GM23338 (cell line): ENCODE data around the gene PDRG1. TPM values are rescaled to one million over a fixed set of nuclear protein-coding genes. Genes with fewer than 3 reads are reported as not detected.

ENCODE experiments used
- ATAC-seq: fragments of 200-7000 bp; cut with Tn5 transposase; 3 replicates; pipeline ENCODE4 v1.9.1; 2020
- DNase-seq: peaks from one replicate; pipeline ENCODE4 v3.0.0-alpha.2; 2015; ENCODE audit warnings: low spot score
- H2AFZ ChIP-seq: fragments of 200-600 bp; sonication (generic); 2 replicates; pipeline ENCODE4 v1.8.0; 2016; ENCODE audit warnings: antibody characterized with exemption, mild to moderate bottlenecking, moderate library complexity
- H3F3A ChIP-seq: fragments of 200-600 bp; sonication (generic); replicated peaks from 2 replicates; pipeline ENCODE4 v1.8.0; 2017; ENCODE audit warnings: antibody characterized with exemption, mixed run types, low read depth
- H3K27ac ChIP-seq: fragments of 200-600 bp; sonication (generic); 2 replicates; pipeline ENCODE4 v1.6.1; 2016; ENCODE audit warnings: low read depth
- H3K27me3 ChIP-seq: fragments of 200-600 bp; sonication (generic); 2 replicates; pipeline ENCODE4 v1.8.0; 2016; ENCODE audit warnings: mild to moderate bottlenecking, mixed run types, moderate library complexity; ENCODE audit not compliant: insufficient read depth
- H3K36me3 ChIP-seq: fragments of 200-600 bp; sonication (generic); 2 replicates; pipeline ENCODE4 v1.8.0; 2016; ENCODE audit warnings: mild to moderate bottlenecking; ENCODE audit not compliant: insufficient read depth
- H3K4me1 ChIP-seq: fragments of 200-600 bp; sonication (generic); 2 replicates; pipeline ENCODE4 v1.8.0; 2016; ENCODE audit warnings: mild to moderate bottlenecking, moderate library complexity; ENCODE audit not compliant: insufficient read depth
- H3K4me2 ChIP-seq: fragments of 200-600 bp; sonication (generic); 2 replicates; pipeline ENCODE4 v1.7.1; 2017; ENCODE audit warnings: mixed run types
- H3K4me3 ChIP-seq: fragments of 200-600 bp; sonication (generic); 2 replicates; pipeline ENCODE4 v1.6.1; 2016; ENCODE audit warnings: mixed run types
- H3K79me2 ChIP-seq: fragments of 200-600 bp; sonication (generic); replicated peaks from 2 replicates; pipeline ENCODE4 v1.8.0; 2017; ENCODE audit warnings: mild to moderate bottlenecking; ENCODE audit not compliant: insufficient read depth
- H3K9me2 ChIP-seq: fragments of 200-600 bp; sonication (generic); 2 replicates; pipeline ENCODE4 v1.8.0; 2017; ENCODE audit not compliant: insufficient read depth
- H4K20me1 ChIP-seq: fragments of 200-600 bp; sonication (generic); replicated peaks from 2 replicates; pipeline ENCODE4 v1.8.0; 2017; ENCODE audit warnings: mild to moderate bottlenecking; ENCODE audit not compliant: insufficient read depth
- H3K27ac Mint-ChIP-seq: 2 replicates; pipeline ENCODE4 v1.8.0; 2020; ENCODE audit warnings: inconsistent platforms, mild to moderate bottlenecking, moderate library complexity, mixed read lengths
- H3K27me3 Mint-ChIP-seq: 3 replicates; pipeline ENCODE4 v1.8.0; 2022; ENCODE audit warnings: low read depth, mild to moderate bottlenecking, moderate library complexity, mixed read lengths, inconsistent platforms; ENCODE audit not compliant: insufficient read depth, poor library complexity
- H3K36me3 Mint-ChIP-seq: 3 replicates; pipeline ENCODE4 v1.8.0; 2021; ENCODE audit warnings: low read depth, mild to moderate bottlenecking, inconsistent platforms, moderate library complexity, mixed read lengths
- H3K4me1 Mint-ChIP-seq: 3 replicates; pipeline ENCODE4 v1.8.0; 2020; ENCODE audit warnings: mild to moderate bottlenecking, inconsistent platforms, mixed read lengths
- H3K4me3 Mint-ChIP-seq: 3 replicates; pipeline ENCODE4 v1.8.0; 2021; ENCODE audit warnings: moderate library complexity, mild to moderate bottlenecking, inconsistent platforms, mixed read lengths
- H3K9me3 Mint-ChIP-seq: 3 replicates; pipeline ENCODE4 v1.8.0; 2020; ENCODE audit warnings: moderate library complexity, mild to moderate bottlenecking, inconsistent platforms, mixed read lengths
- CREB1 ChIP-seq: fragments of 250-450 bp; sonication (Bioruptor Pico); IDR thresholded peaks from 2 replicates; pipeline ENCODE4 v1.5.0; 2020; ENCODE audit warnings: low read depth, mild to moderate bottlenecking, moderate library complexity
- CTCF ChIP-seq, 2 experiments: fragments of 200-600 bp in 1 of 2; sonication (generic) in 1 of 2; conservative IDR thresholded peaks; 2 replicates each; pipeline versions ENCODE4 v1.5.1 to v1.6.1; 2016 to 2017; ENCODE audit warnings: antibody characterized with exemption in 2 of 2, low read depth in 2 of 2, mild to moderate bottlenecking in 2 of 2, moderate library complexity in 1 of 2
- ETS1 ChIP-seq: IDR thresholded peaks from 2 replicates; pipeline ENCODE4 v1.6.1; 2016; ENCODE audit warnings: antibody characterized with exemption
- EZH2 ChIP-seq: fragments of 200-600 bp; sonication (generic); IDR thresholded peaks from one replicate; pipeline ENCODE4 v1.8.0; 2017; ENCODE audit warnings: antibody characterized with exemption, mild to moderate bottlenecking, low read depth; ENCODE audit not compliant: unreplicated experiment
- EZH2phosphoT487 ChIP-seq: fragments of 200-600 bp; sonication (generic); IDR thresholded peaks from one replicate; pipeline ENCODE4 v1.8.1; 2018; ENCODE audit warnings: antibody characterized with exemption; ENCODE audit not compliant: unreplicated experiment
- JUNB ChIP-seq: IDR thresholded peaks from one replicate; pipeline ENCODE4 v1.6.1; 2016; ENCODE audit warnings: antibody characterized with exemption; ENCODE audit not compliant: unreplicated experiment
- NANOG ChIP-seq: IDR thresholded peaks from 2 replicates; pipeline ENCODE4 v1.6.1; 2016; ENCODE audit warnings: antibody characterized with exemption, borderline replicate concordance
- POLR2AphosphoS5 ChIP-seq: IDR thresholded peaks from 2 replicates; pipeline ENCODE4 v1.6.1; 2016; ENCODE audit warnings: antibody characterized with exemption, low read depth
- REST ChIP-seq: IDR thresholded peaks from one replicate; pipeline ENCODE4 v1.6.1; 2018; ENCODE audit warnings: antibody characterized with exemption; ENCODE audit not compliant: unreplicated experiment
- STAT1 ChIP-seq: IDR thresholded peaks from one replicate; pipeline ENCODE4 v1.6.1; 2016; ENCODE audit warnings: antibody characterized with exemption; ENCODE audit not compliant: unreplicated experiment
- ZNF114 ChIP-seq: fragments of 250-450 bp; sonication (Bioruptor Pico); IDR thresholded peaks from 2 replicates; pipeline ENCODE4 v1.5.0; 2020; ENCODE audit warnings: mild to moderate bottlenecking, moderate library complexity
- ZNF331 ChIP-seq: fragments of 250-450 bp; sonication (Bioruptor Pico); IDR thresholded peaks from 2 replicates; pipeline ENCODE4 v1.5.0; 2020; ENCODE audit warnings: low read depth, mild to moderate bottlenecking, moderate library complexity
- ZNF462 ChIP-seq: fragments of 250-450 bp; sonication (Bioruptor Pico); IDR thresholded peaks from 2 replicates; pipeline ENCODE4 v1.5.0; 2020; ENCODE audit warnings: mild to moderate bottlenecking, moderate library complexity
- polyA plus RNA-seq: library from polyadenylated mRNA; unstranded; fragments of >200 nt; fragmentation: Nextera tagmentation; extraction: Ambion mirVana; gene quantifications from 2 replicates; pipeline ENCODE4 v1.2.1, GENCODE V29; 2016
- total RNA-seq: library from RNA; depleted of rRNA; stranded (reverse); fragments of >200 nt; shearing (Covaris generic); gene quantifications from 2 replicates; pipeline ENCODE4 v1.2.3, GENCODE V29; 2014

PDRG1 gene
- total and polyA plus RNA-seq, 2 experiments from 2014 or later, result 10.5 to 27.8 TPM

- H3F3A ChIP-seq, result peaks cover 3% of the 10 kb centered on the region; the same call in 1 of the 2 replicates
- Mint-ChIP-seq H3K36me3 (peaks cover 1% of the 10 kb centered on the region; the same call in 1 of the 3 replicates), H3K27me3 (peaks cover 3% of the 10 kb centered on the region), H3K4me3 (no peak overlapping the region), H3K4me1 (peaks cover 2% of the 10 kb centered on the region), H3K9me3 (peaks cover 17% of the 10 kb centered on the region; the same call in 2 of the 3 replicates), H3K27ac (no peak overlapping the region; the same call in 1 of the 2 replicates)
- no peak overlapping the region for H3K4me2 ChIP-seq
- no peaks in the 10 kb centered on the region for H3K9me2 ChIP-seq
- H3K27ac ChIP-seq, result no peak overlapping the region
- H3K27me3 ChIP-seq, result no peaks in the 10 kb centered on the region
- no peaks in the 10 kb centered on the region for H3K79me2 ChIP-seq
- H3K4me1 ChIP-seq, result peaks cover 2% of the 10 kb centered on the region; the same call in 1 of the 2 replicates
- TF ChIP-seq NANOG (no peak), CTCF (conservative IDR thresholded peaks at IDR 0.05; ENCODE audit: low read depth in 2 of 2) (no peak), EZH2phosphoT487 (no peak), ZNF462 (CRISPR knock-in tag) (no peak), ZNF331 (CRISPR knock-in tag) (no peak), REST (no peak), EZH2 (no peak), JUNB (no peak), ETS1 (no peak), STAT1 (no peak), POLR2AphosphoS5 (no peak), ZNF114 (no peak), CREB1 (CRISPR knock-in tag) (no peak)
- H4K20me1 ChIP-seq, result peaks cover 10% of the 10 kb centered on the region
- no peak overlapping the region for H3K4me3 ChIP-seq
- no peak overlapping the region for H2AFZ ChIP-seq
- DNase-seq, result no peak
- H3K36me3 ChIP-seq, result no peaks in the 10 kb centered on the region
- no peak for ATAC-seq
Observed at GRCh38 chr20:31981784-31982183, 29.9 kb upstream of the PDRG1 start.
